Daoy (cell line): ENCODE results near the gene CNTD1. TPM values are rescaled to one million over a fixed set of nuclear protein-coding genes. Genes with fewer than 3 reads are reported as not detected.

Experiments used
- DNase-seq: peaks from one replicate; pipeline ENCODE4 v3.0.0-alpha.2; 2015; ENCODE audit warnings: low read depth
- total RNA-seq: library from RNA; depleted of rRNA; stranded (reverse); fragments of >200 nt; shearing (Covaris generic); gene quantifications from 2 replicates; pipeline ENCODE4 v1.2.3, GENCODE V29; 2014

CNTD1 gene
- total RNA-seq, 1 experiment from 2014 or later: 0.06 TPM

GRCh38 chr17:42806249-42806648 lies 7.6 kb downstream of the CNTD1 start:
- no peak for DNase-seq

- DNase-seq: no peak
Measured at GRCh38 chr17:42809250-42809649, 10.6 kb downstream of the CNTD1 start.

GRCh38 chr17:42814633-42815399 lies 16.2 kb downstream of the CNTD1 start:
- DNase-seq: peak; percentile 84

GRCh38 chr17:42817866-42818265 lies 19.2 kb downstream of the CNTD1 start:
- no peak for DNase-seq

GRCh38 chr17:42818379-42818778 lies 19.7 kb downstream of the CNTD1 start:
- no peak for DNase-seq

GRCh38 chr17:42819939-42820535 lies 21.4 kb downstream of the CNTD1 start:
- DNase-seq: peak; percentile 43

GRCh38 chr17:42821176-42821575 lies 22.5 kb downstream of the CNTD1 start:
- DNase-seq: no peak

- no peak for DNase-seq
Measured at GRCh38 chr17:42827472-42827871, 28.8 kb downstream of the CNTD1 start.

- DNase-seq: no peak
Measured at GRCh38 chr17:42830971-42831370, 32.3 kb downstream of the CNTD1 start.

- no peak for DNase-seq
Measured at GRCh38 chr17:42832213-42832933, 33.7 kb downstream of the CNTD1 start.

- DNase-seq: peak; percentile 93
Measured at GRCh38 chr17:42832934-42833766, 34.5 kb downstream of the CNTD1 start, which contains the start of gene PSME3. Gene PSME3 (plus strand): TSS chr17:42833397. CDS start chr17:42833632, 235 bp downstream.

- no peak for DNase-seq
Measured at GRCh38 chr17:42833767-42834422, 35.2 kb downstream of the CNTD1 start.

- DNase-seq: no peak
Measured at GRCh38 chr17:42835732-42836131, 37.1 kb downstream of the CNTD1 start.

GRCh38 chr17:42841975-42842685 lies 43.5 kb downstream of the CNTD1 start:
- DNase-seq: no peak

GRCh38 chr17:42843358-42843934 lies 44.8 kb downstream of the CNTD1 start:
- DNase-seq: peak; percentile 44

GRCh38 chr17:42844271-42844670 lies 45.6 kb downstream of the CNTD1 start, which contains the start of gene AOC2:
Gene AOC2 (plus strand): TSS chr17:42844580. CDS start chr17:42844627, 47 bp downstream.
- DNase-seq: no peak

- DNase-seq: no peak
Measured at GRCh38 chr17:42844761-42845555, 46.3 kb downstream of the CNTD1 start.

- no peak for DNase-seq
Measured at GRCh38 chr17:42845556-42845917, 46.9 kb downstream of the CNTD1 start.

GRCh38 chr17:42845918-42846593 lies 47.4 kb downstream of the CNTD1 start:
- peak; percentile 60 for DNase-seq
